H1 (cell line): ENCODE measurements around the gene TASOR2.

Experiments
- MAFK ChIP-seq: IDR thresholded peaks from 2 replicates; pipeline ENCODE4 v1.6.1; 2012; ENCODE audit warnings: low read depth, mild to moderate bottlenecking, improper control_type of control experiment, low read length
- POLR2AphosphoS5 ChIP-seq: IDR thresholded peaks from 2 replicates; pipeline ENCODE4 v1.6.1; 2011; ENCODE audit warnings: low read depth, low read length
- TF ChIP-seq, protein P1 (sequence below), 3 experiments: IDR thresholded peaks; 1 replicate in 2 of 3; 2 replicates in 1 of 3; pipeline versions ENCODE4 v1.5.1 to v1.6.1; 2011; ENCODE audit warnings: low read length in 3 of 3, mild to moderate bottlenecking in 3 of 3, inconsistent platforms in 2 of 3, low read depth in 1 of 3, moderate library complexity in 1 of 3; ENCODE audit not compliant: insufficient read depth in 1 of 3; ENCODE audit errors: control extremely low read depth in 1 of 3

DNA sequence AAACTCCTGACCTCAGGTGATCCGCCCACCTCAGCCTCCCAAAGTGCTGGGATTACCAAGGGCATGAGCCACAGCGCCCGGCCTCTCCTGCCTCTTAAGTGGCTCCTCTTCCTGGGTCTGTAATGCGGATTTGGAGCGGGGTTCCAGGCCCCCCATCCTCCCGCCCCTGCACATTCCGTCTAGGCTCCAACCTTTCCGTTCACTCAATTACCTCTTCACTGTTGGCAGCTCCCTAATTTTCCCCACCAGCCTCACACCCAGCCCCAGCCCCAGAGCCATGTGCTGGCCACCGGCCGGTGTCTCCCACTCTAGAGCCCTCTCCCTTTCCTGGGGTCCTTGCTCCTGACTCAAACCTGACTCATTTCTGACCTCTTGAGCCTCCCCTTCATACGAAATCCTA, 34.9 kb upstream of the TASOR2 start:
- TF ChIP-seq POLR2AphosphoS5 (no peak), MAFK (no peak)
- TF ChIP-seq, protein P1, sequence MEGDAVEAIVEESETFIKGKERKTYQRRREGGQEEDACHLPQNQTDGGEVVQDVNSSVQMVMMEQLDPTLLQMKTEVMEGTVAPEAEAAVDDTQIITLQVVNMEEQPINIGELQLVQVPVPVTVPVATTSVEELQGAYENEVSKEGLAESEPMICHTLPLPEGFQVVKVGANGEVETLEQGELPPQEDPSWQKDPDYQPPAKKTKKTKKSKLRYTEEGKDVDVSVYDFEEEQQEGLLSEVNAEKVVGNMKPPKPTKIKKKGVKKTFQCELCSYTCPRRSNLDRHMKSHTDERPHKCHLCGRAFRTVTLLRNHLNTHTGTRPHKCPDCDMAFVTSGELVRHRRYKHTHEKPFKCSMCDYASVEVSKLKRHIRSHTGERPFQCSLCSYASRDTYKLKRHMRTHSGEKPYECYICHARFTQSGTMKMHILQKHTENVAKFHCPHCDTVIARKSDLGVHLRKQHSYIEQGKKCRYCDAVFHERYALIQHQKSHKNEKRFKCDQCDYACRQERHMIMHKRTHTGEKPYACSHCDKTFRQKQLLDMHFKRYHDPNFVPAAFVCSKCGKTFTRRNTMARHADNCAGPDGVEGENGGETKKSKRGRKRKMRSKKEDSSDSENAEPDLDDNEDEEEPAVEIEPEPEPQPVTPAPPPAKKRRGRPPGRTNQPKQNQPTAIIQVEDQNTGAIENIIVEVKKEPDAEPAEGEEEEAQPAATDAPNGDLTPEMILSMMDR (IDR thresholded peaks at IDR 0.05; ENCODE audit: control extremely low read depth in 1 of 3, insufficient read depth in 1 of 3, low read depth in 1 of 3, low read length in 3 of 3), result no peak
